ENCODE measurements around the gene PTPRN2.
"Not testable (repeated sequence)": the region's sequence is repeated elsewhere in the genome, so short reads cannot be mapped to it uniquely, and the experiment has no call there.

PTPRN2 gene

DNA sequence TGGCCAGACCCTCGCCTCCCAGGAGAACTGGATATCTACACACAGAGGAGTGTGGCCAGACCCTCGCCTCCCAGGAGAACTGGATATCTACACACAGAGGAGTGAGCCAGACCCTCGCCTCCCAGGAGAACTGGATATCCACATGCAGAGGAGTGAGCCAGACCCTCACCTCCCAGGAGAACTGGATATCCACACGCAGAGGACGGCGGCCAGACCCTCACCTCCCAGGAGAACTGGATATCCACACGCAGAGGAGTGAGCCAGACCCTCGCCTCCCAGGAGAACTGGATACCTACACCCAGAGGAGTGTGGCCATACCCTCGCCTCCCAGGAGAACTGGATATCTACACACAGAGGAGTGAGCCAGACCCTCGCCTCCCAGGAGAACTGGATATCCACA, 862.3 kb downstream of the PTPRN2 start:
- not testable (repeated sequence) for DNase-seq

DNA sequence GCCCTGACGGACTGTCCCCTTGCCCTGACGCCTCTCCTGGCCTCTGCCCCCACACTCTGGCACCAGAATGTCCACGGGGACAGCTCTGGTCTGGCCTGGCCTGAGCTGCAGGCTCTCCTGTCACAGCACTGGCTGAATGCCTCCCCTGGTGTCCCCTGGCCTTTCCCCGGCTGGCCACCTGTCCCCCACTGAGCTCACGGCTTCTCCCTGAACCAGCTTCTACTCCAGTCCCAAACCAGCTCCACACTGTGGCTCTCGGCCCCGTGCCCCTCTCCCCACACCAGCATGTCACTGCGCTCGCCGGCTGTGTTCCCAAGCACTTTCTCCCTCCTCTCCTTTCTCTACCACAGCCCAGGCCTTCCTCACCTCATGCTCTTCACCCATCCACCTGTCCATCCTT, 864.4 kb downstream of the PTPRN2 start:
- DNase-seq = no peak

DNA sequence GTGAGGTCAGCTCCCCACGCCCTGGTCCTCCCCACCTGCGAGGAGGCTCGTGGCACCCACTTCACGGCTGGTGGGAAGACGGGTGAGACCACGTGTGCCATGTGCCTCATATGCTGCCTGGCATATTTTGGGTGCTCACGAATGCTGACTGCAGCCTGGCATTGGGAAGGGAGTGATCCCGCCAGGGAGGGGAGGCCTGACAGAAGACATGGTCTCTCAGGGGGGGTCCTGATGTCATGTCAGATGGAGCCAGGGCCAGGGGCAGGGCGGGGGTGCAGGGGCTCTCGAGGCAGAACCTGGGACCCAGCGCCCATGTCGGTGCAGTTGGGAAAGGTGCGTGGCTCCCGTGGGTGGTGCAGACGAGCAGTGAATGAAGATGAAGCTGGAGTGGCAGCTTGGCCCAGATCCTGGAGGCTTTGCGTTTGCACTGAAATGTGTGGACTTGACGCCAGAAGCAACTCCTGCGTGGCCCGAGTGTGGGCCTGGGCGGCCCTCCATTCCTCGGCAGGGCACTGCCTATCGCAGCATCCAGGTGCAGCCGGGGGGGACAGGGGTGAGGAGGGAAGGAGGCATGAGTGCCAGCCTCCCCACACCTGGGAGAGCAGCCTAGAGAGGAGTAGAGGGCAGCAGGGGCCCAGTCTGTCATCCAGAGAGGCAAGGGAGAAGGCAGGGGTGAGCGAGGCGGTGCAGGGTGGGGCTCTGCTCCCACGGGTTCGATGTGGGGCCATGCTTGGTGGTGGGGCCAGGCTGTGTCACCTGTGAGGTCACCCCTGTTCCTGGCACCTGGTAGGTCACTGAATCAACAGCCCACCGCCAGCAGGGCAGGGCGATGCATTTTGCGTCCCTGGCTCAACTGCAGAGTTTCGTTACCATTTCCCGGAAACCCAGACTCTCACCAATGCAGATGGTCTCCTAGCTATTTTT, 865.2 kb downstream of the PTPRN2 start:
- no peak for DNase-seq

DNA sequence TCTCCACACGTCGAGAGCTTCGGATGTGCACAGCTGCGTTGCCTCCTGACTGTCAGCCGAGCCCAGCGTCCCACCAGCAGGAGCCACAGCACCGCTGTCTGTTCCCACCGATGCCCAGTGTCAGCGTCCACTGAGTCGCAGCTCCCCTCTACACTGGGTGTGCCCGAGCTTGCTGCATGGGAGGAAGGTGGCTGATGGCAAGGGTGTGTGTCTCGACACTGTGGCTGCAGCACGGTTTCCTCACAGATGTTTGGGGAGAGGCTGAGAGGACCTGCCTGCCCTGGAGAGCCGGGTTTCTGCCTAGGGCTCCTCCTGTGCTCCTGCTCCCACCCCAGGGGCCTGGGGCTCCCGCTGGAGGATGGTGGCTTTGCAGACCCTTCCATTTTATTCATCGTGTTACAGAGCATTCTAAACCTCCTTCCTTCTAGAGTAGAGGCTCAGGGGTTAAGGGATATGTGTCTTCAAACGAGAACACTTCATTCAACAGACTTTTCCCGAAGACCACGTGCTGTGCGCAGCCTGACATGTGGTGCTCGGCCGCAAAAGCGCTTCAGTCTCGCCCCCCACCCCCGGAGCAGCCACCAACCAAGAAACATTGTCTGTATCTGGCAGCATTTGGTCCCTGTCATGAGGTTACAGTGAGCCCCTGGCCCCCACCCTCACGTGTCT, 866.0 kb downstream of the PTPRN2 start:
- no peak for DNase-seq

DNA sequence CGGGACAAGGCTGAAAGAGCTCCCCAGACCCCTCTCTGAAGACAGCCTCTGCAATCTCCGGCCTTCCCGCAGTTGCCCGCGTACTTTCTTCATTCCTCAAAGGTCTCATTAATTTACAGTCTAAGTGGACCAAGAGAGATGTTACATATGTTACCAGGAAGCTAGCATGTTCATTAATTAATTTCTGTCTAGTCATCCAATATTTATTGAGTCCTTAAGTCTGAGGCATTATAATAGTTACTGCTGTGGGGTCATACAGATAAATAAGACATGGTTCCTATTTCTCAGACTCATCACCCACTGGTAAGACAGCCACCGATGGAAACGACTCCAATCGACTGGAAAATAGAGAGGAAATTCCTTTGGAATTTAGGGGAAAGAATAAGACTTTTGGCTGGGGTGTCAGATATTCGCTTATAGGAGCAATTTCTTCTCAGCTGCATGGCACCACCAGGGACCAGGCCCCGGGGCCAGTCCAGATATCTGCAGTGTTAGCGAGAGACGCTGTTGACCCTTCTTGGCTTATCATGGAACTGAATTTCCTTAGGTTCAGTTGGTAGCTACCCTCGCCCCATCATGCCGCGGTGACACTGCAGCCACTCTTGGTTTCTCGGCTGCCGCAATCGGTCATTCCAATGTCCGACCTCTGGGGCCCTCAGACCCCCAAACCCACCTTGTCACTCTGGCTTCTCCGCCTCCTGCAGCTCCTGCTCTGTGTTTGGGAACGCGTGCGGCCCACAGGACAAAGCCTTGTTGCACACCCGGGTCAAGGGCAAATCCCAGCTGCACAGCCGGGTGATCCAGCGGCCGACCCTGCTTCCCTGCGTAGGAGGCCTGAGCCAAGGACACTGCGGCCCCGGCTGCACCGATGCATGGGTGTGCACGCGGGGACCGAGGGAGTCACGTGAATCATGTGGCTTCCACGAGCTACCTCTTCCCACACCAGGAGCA, 867.6 kb downstream of the PTPRN2 start:
- DNase-seq = no peak

DNA sequence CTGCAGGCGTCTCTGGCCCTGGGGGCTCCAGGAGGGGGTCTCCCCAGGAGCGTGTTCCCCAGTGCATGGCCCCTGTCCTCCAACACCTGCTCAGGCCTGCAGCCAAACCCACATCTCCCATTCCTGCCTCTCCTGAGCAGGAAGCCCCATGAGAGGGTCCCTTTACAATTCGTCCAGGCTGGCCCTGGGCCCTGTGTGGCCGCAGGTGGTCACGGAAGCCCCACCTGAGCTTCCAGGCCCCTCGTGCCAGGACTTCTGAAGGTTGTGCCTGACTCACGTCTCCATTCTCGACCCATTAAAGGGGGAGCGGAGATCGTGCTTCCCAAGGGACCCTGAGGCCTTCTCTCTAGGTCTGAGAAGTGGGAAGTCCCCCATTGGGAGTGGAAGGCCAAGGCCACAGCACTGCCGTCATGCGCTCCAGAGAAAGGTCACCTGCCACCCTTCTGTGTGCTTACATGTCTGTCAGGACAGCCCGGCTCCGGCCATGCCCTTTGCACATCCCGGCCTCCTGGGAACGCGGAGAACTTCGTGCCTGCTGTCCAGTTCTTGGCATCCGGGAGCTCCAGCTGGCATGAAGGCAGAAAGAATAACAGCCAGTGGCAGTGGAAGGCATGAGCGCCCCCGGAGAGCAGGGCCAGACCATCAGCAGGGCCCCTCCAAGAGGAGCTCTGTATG, 868.5 kb downstream of the PTPRN2 start:
- DNase-seq = no peak

DNA sequence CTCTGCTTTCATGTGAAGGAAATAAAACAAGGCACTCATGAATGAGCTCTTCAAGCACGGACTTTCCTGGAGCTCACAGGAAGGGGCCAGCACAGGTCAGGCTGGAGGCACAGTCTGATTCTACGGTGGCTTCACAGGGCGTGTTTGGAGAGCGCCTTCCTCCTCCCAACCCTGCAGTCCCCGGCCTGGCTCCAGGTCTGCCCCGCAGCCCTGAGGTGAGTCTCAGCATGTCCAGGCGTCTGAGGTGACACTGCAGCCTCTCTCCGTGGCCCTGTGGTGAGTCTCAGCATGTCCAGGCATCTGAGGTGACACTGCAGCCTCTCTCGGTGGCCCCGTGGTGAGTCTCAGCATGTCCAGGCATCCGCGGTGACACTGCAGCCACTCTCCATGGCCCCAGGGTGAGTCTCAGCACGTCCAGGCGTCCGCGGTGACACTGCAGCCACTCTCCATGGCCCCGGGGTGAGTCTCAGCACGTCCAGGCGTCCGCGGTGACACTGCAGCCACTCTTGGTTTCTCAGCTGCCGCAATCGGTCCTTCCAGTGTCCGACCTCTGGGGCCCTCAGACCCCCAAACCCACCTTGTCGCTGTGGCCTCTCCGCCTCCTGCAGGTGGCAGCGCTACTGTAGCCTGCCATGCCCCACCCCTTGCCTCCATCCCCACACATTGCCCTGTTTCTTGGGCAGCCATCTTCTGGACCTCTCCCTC, 869.2 kb downstream of the PTPRN2 start:
- DNase-seq = no peak

DNA sequence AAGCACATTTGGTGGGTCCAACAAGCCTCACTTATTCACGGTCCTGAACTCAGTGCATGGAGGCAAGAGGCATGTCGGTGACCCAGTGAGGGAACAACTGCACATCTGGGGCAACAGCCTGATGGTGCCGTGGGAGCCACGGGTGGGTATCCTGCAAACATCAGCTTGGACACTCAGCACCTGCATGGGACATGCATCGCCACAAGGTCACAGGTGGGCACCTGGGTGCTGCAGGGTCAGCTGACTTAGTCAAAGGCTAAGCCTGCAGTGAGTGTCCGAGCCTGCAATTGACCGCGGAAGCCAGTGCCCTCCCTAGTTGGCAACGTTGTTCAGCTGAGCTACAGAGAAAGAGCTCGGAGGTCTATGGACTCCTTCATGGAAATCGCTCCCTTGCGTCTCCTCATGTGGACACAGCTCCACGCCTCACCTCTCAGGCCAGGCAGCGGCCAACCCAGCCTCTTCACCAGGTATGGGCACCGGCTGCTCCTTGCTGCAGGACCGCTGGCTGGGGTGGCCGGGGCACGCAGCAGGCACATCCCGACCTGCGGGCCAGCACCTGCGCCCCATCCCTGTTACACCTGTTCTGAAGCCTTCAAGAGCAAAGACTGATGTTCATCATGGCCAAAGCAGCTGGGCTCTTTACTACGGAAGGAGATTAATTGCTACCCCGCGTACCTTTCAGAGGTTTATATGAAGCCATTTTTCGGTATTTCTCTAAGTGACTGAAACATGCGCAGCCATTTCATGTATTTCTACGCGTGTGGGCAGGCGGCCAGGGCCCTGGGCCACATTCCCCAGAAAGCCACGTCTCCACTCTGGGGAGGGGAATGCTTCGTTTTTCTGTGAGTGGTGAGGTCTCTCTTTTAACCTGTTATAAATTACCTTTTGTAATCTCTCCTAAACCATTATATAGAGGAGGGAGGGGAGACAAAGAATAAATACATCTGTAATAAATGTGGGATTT, 870.1 kb downstream of the PTPRN2 start:
- DNase-seq = no peak

DNA sequence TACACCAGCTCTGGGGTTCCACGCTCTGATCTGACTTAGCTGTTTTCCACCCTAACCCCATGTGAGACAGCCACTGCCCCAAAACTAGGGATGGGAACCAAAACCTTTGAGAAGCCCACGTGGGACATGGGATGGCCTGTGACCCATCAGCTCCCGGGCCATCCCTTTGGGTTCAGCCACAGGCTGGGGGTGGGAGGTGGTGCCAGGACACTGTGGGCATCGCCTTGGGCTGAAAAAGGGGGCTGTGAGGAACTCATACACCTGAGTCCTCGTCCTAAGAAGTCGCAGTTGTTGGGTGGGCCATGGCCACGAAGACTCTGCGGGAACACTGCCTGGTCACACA, 871.7 kb downstream of the PTPRN2 start:
- no peak for DNase-seq

DNA sequence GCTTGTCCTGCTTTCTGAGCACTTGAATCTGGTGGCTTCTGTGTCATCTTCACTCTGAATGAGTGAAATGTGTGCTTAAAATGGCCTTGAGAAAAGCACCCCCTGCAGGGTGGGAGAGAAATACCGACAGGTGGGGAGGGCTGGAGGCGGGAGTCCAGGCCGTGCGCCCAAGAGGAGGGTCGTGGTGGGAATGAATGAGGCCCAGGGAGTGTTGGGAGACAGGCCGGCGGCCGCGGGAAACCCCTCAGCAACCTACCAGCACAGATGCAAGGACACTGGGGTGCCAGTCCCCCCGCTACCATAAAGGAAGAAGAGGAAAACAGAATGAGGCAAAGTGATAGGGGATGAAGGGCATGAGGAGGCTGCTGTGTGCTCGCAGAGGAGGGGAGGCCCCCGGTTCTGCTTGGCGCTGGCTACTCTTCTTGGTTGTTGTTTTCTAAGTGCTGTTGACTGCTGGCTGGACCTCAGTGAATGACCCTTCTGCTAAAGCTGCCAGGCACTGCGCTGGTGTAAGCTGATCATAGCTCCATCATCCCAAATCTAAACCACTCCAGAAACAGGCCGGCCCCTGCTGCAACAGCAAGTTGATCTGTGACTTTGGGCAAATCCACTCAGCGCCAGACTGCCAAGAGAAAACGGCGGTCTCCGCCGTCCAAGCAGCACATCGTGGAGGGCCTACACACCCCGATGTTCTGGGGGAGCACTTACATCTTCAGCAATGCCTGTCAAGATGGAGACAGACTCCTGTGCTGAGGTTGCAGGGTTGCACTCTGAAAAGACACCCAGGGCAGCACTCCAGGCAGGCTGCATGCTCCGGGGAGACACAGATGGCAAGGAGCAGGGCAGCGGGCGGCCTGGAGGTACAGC, 872.3 kb downstream of the PTPRN2 start:
- no peak for DNase-seq

DNA sequence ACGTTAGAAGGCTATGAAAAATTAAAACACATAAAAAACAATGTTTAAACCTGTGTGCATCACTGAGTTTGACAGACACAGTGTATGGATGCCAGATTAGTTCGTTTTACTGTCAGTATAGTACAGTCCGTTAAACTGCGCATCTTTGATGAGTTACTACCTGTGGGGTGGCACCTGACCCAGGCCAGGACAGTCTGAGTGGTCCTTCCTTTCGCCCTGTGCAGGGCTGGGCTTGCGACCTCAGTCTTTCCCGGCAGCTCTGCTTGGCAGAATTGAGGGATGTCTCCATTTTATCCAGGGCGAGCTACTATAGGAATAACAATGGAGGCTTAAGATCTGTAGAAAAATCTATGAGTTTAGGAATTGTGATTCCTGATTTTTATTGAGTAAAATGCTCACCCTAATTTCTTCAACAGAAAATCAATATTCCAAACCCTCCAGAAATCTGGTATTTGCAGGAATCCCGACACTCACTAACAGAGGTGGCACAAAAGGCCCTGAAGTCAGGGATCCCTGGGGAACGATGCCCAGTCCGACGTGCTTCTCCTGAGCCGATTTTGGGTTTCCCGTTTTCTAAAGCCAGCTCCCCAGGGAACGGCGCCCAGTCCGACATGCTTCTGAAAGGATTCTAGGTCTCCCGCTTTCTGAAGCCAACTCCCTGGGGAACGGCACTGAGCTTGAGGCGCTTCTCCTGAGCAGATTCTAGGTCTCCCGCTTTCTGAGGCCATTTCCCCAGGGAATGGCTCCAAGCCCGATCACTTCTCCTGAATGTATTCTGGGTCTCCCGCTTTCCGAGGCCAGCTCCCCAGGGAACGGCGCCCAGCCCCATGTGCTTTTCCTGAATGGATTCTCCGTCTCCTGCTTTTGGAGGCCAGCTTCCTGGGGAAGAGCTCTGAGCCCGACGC, 873.2 kb downstream of the PTPRN2 start:
- no peak for DNase-seq

DNA sequence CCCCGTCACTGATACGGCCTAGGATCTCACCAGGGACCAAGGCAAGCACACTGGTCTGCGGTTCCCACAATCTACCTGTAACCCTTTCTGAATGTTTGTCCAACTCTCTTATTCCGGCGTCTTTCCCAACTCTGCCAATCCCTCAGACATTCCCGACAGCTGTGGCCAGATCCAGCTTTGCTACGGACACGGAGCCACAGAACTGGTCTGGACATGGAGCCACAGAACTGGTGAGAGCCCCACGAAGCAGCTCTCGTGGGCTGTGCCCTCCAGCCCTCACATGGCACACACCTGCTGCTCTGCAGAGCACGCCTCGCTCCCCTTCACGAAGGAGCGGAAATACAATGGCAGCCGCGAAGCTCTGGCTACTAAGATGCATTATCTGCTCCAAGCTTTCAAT, 874.0 kb downstream of the PTPRN2 start:
- DNase-seq = no peak

DNA sequence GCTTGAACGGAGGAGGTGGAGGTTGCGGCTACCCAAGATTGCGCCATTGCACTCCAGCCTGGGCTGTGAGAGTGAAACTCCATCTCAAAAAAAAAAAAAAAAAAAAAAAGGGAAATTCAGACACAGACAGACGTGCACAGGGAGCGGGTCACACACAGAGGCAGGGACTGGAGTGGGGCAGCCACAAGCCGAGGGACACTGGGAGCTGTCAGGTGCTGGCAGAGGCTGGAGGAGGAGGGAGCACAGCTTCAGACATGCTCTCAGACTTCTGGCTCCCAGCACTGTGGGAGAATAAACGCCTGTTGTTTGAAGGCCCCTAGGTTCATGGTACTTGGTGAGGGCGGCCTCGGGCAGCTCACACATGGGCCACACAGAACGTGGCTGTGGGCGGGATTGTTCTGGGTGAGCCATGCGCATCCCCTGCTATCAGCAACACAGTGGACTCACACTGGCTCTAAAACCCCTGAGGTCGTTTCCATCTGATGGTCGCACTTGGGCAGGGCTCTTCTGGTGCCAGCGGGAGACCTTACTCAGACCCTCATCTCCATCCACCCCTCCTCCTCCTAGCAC, 874.9 kb downstream of the PTPRN2 start:
- DNase-seq = no peak

DNA sequence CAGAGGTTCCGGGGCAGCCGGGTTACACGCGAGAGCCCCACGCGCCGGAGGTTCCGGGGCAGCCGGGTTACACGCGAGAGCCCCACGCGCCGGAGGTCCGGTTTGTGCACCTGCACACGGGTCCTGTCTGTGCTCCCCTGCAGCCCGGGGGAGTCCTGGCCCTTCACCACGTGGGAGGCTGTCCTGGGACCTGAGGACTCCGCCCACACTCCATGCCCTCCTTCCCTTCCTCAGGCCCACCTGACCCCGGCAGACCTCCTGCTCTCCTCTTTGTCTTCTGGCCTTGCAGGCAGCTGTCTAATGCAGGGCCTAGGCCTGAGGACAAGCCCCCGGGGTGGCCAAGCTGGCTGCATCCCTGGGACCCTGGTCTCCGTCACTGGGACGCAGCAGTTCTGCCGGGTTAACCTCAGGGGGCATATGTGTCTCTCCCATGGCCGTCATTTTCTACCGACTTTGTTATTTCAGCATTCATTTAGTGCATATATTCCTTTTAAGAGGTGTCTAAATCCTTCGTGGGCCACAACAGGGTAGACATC, 876.2 kb downstream of the PTPRN2 start:
- no peak for DNase-seq

DNA sequence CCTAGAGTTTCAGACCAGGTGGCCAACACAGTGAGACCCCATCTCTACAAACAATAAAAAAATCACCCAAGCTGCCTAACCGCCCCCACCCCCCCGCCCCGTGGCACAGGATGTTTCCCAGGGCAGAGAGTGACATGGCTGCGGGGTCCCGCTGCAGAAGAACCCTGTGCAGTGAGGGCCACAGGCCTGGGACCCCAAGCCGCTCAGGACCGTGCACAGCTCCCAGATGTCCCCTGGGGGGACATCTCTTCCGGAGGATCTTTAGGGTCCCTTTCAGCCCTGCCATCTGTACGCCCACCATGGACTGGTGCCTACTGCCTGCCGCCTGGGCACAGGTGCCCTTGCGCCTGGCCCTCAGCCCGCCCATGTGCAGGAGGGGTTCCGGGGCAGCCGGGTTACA, 877.2 kb downstream of the PTPRN2 start:
- DNase-seq = no peak

DNA sequence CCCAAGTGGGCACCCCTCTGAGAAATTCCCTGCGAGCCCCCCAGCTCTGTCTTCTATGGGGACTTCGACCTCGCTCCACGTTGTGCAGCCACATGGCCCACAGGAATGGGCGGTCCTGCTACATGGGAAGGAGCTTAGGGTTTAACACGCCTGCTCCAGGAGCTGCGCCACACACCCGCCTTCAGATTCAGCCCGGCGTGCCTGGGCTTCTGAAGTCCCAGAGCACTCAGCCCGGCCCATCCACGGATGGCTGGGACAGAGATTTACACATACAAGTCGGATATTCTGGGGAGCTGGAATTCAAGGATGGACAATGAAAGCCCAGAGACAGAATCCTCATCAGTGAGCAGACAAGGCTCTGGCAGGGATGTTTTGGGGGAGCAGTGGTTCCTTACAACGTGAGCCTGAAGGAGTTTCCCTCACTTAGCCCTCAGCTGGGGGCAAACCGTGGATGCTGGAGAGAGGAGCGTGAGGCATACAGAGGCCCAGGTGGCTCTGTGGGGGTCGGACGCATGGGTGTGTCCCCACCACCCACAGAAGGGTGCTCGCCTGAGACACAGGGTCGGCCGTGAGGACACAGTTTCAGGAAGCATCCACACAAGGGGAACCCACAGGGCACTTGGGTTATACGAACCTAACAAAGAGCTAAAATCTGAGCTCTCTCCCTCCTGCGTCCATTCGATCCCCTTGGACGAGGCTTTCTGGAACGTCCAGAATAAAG, 877.9 kb downstream of the PTPRN2 start:
- no peak for DNase-seq

DNA sequence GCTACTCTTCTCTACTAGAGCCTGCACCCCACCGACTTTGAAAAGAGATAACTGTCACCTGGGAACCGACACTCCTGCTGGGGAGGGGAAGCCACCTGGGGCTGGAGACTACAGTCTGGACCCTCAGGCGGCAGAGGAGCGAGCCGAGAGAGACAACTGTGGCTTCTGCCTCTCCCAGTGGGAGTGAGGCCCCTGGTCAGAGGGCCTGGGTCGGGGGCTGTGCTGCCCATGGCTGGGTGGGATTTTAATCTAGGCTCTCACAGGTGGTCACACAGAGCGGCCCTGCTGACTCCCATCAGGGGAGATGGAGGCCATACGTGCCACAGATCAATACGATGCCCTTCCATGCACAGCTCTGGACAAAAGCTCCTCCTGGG, 878.7 kb downstream of the PTPRN2 start:
- DNase-seq = no peak

All from right kidney (tissue), 1 donor.